GM23338 (cell line): ENCODE measurements around the gene DST. TPM values are rescaled to one million over a fixed set of nuclear protein-coding genes. Genes with fewer than 3 reads are reported as not detected.

ENCODE experiments used
- ATAC-seq: fragments of 200-7000 bp; cut with Tn5 transposase; 3 replicates; pipeline ENCODE4 v1.9.1; 2020
- DNase-seq: peaks from one replicate; pipeline ENCODE4 v3.0.0-alpha.2; 2015; ENCODE audit warnings: low spot score
- H2AFZ ChIP-seq: fragments of 200-600 bp; sonication (generic); 2 replicates; pipeline ENCODE4 v1.8.0; 2016; ENCODE audit warnings: antibody characterized with exemption, mild to moderate bottlenecking, moderate library complexity
- H3F3A ChIP-seq: fragments of 200-600 bp; sonication (generic); replicated peaks from 2 replicates; pipeline ENCODE4 v1.8.0; 2017; ENCODE audit warnings: antibody characterized with exemption, mixed run types, low read depth
- H3K27ac ChIP-seq: fragments of 200-600 bp; sonication (generic); 2 replicates; pipeline ENCODE4 v1.6.1; 2016; ENCODE audit warnings: low read depth
- H3K27me3 ChIP-seq: fragments of 200-600 bp; sonication (generic); 2 replicates; pipeline ENCODE4 v1.8.0; 2016; ENCODE audit warnings: mild to moderate bottlenecking, mixed run types, moderate library complexity; ENCODE audit not compliant: insufficient read depth
- H3K36me3 ChIP-seq: fragments of 200-600 bp; sonication (generic); 2 replicates; pipeline ENCODE4 v1.8.0; 2016; ENCODE audit warnings: mild to moderate bottlenecking; ENCODE audit not compliant: insufficient read depth
- H3K4me1 ChIP-seq: fragments of 200-600 bp; sonication (generic); 2 replicates; pipeline ENCODE4 v1.8.0; 2016; ENCODE audit warnings: mild to moderate bottlenecking, moderate library complexity; ENCODE audit not compliant: insufficient read depth
- H3K4me2 ChIP-seq: fragments of 200-600 bp; sonication (generic); 2 replicates; pipeline ENCODE4 v1.7.1; 2017; ENCODE audit warnings: mixed run types
- H3K4me3 ChIP-seq: fragments of 200-600 bp; sonication (generic); 2 replicates; pipeline ENCODE4 v1.6.1; 2016; ENCODE audit warnings: mixed run types
- H3K79me2 ChIP-seq: fragments of 200-600 bp; sonication (generic); replicated peaks from 2 replicates; pipeline ENCODE4 v1.8.0; 2017; ENCODE audit warnings: mild to moderate bottlenecking; ENCODE audit not compliant: insufficient read depth
- H3K9me2 ChIP-seq: fragments of 200-600 bp; sonication (generic); 2 replicates; pipeline ENCODE4 v1.8.0; 2017; ENCODE audit not compliant: insufficient read depth
- H4K20me1 ChIP-seq: fragments of 200-600 bp; sonication (generic); replicated peaks from 2 replicates; pipeline ENCODE4 v1.8.0; 2017; ENCODE audit warnings: mild to moderate bottlenecking; ENCODE audit not compliant: insufficient read depth
- H3K27ac Mint-ChIP-seq: 2 replicates; pipeline ENCODE4 v1.8.0; 2020; ENCODE audit warnings: inconsistent platforms, mild to moderate bottlenecking, moderate library complexity, mixed read lengths
- H3K27me3 Mint-ChIP-seq: 3 replicates; pipeline ENCODE4 v1.8.0; 2022; ENCODE audit warnings: low read depth, mild to moderate bottlenecking, moderate library complexity, mixed read lengths, inconsistent platforms; ENCODE audit not compliant: insufficient read depth, poor library complexity
- H3K36me3 Mint-ChIP-seq: 3 replicates; pipeline ENCODE4 v1.8.0; 2021; ENCODE audit warnings: low read depth, mild to moderate bottlenecking, inconsistent platforms, moderate library complexity, mixed read lengths
- H3K4me1 Mint-ChIP-seq: 3 replicates; pipeline ENCODE4 v1.8.0; 2020; ENCODE audit warnings: mild to moderate bottlenecking, inconsistent platforms, mixed read lengths
- H3K4me3 Mint-ChIP-seq: 3 replicates; pipeline ENCODE4 v1.8.0; 2021; ENCODE audit warnings: moderate library complexity, mild to moderate bottlenecking, inconsistent platforms, mixed read lengths
- H3K9me3 Mint-ChIP-seq: 3 replicates; pipeline ENCODE4 v1.8.0; 2020; ENCODE audit warnings: moderate library complexity, mild to moderate bottlenecking, inconsistent platforms, mixed read lengths
- CREB1 ChIP-seq: fragments of 250-450 bp; sonication (Bioruptor Pico); IDR thresholded peaks from 2 replicates; pipeline ENCODE4 v1.5.0; 2020; ENCODE audit warnings: low read depth, mild to moderate bottlenecking, moderate library complexity
- CTCF ChIP-seq, 2 experiments: fragments of 200-600 bp in 1 of 2; sonication (generic) in 1 of 2; conservative IDR thresholded peaks; 2 replicates each; pipeline versions ENCODE4 v1.5.1 to v1.6.1; 2016 to 2017; ENCODE audit warnings: antibody characterized with exemption in 2 of 2, low read depth in 2 of 2, mild to moderate bottlenecking in 2 of 2, moderate library complexity in 1 of 2
- ETS1 ChIP-seq: IDR thresholded peaks from 2 replicates; pipeline ENCODE4 v1.6.1; 2016; ENCODE audit warnings: antibody characterized with exemption
- EZH2 ChIP-seq: fragments of 200-600 bp; sonication (generic); IDR thresholded peaks from one replicate; pipeline ENCODE4 v1.8.0; 2017; ENCODE audit warnings: antibody characterized with exemption, mild to moderate bottlenecking, low read depth; ENCODE audit not compliant: unreplicated experiment
- EZH2phosphoT487 ChIP-seq: fragments of 200-600 bp; sonication (generic); IDR thresholded peaks from one replicate; pipeline ENCODE4 v1.8.1; 2018; ENCODE audit warnings: antibody characterized with exemption; ENCODE audit not compliant: unreplicated experiment
- JUNB ChIP-seq: IDR thresholded peaks from one replicate; pipeline ENCODE4 v1.6.1; 2016; ENCODE audit warnings: antibody characterized with exemption; ENCODE audit not compliant: unreplicated experiment
- NANOG ChIP-seq: IDR thresholded peaks from 2 replicates; pipeline ENCODE4 v1.6.1; 2016; ENCODE audit warnings: antibody characterized with exemption, borderline replicate concordance
- POLR2AphosphoS5 ChIP-seq: IDR thresholded peaks from 2 replicates; pipeline ENCODE4 v1.6.1; 2016; ENCODE audit warnings: antibody characterized with exemption, low read depth
- REST ChIP-seq: IDR thresholded peaks from one replicate; pipeline ENCODE4 v1.6.1; 2018; ENCODE audit warnings: antibody characterized with exemption; ENCODE audit not compliant: unreplicated experiment
- STAT1 ChIP-seq: IDR thresholded peaks from one replicate; pipeline ENCODE4 v1.6.1; 2016; ENCODE audit warnings: antibody characterized with exemption; ENCODE audit not compliant: unreplicated experiment
- ZNF114 ChIP-seq: fragments of 250-450 bp; sonication (Bioruptor Pico); IDR thresholded peaks from 2 replicates; pipeline ENCODE4 v1.5.0; 2020; ENCODE audit warnings: mild to moderate bottlenecking, moderate library complexity
- ZNF331 ChIP-seq: fragments of 250-450 bp; sonication (Bioruptor Pico); IDR thresholded peaks from 2 replicates; pipeline ENCODE4 v1.5.0; 2020; ENCODE audit warnings: low read depth, mild to moderate bottlenecking, moderate library complexity
- ZNF462 ChIP-seq: fragments of 250-450 bp; sonication (Bioruptor Pico); IDR thresholded peaks from 2 replicates; pipeline ENCODE4 v1.5.0; 2020; ENCODE audit warnings: mild to moderate bottlenecking, moderate library complexity
- polyA plus RNA-seq: library from polyadenylated mRNA; unstranded; fragments of >200 nt; fragmentation: Nextera tagmentation; extraction: Ambion mirVana; gene quantifications from 2 replicates; pipeline ENCODE4 v1.2.1, GENCODE V29; 2016
- total RNA-seq: library from RNA; depleted of rRNA; stranded (reverse); fragments of >200 nt; shearing (Covaris generic); gene quantifications from 2 replicates; pipeline ENCODE4 v1.2.3, GENCODE V29; 2014

DST gene
- total and polyA plus RNA-seq, 2 experiments from 2014 or later, result 88.7 to 188 TPM

- ATAC-seq, result no peak
- no peaks in the 10 kb centered on the region for H3K27me3 ChIP-seq
- H3K27ac Mint-ChIP-seq, result peak overlapping the region; percentile 71
Measured at GRCh38 chr6:56649782-56650181, 7.1 kb upstream of the DST start.

More at GRCh38 chr6:56649782-56650181, 7.1 kb upstream of the DST start:
- H3K4me1 ChIP-seq, result peaks cover 24% of the 10 kb centered on the region
- H3K9me3 Mint-ChIP-seq, result no peaks in the 10 kb centered on the region
- H3K4me3 ChIP-seq, result no peak overlapping the region
- H3K27ac ChIP-seq, result no peak overlapping the region
- H3K4me1 Mint-ChIP-seq, result peaks cover 34% of the 10 kb centered on the region
- peaks cover 30% of the 10 kb centered on the region for H3K36me3 Mint-ChIP-seq
- DNase-seq, result no peak
- no peak overlapping the region for H3K4me2 ChIP-seq
- no peaks in the 10 kb centered on the region for H3F3A ChIP-seq
- H3K36me3 ChIP-seq, result peaks cover 6% of the 10 kb centered on the region; the same call in 1 of the 2 replicates
- H3K27me3 Mint-ChIP-seq, result no peaks in the 10 kb centered on the region
- no peak overlapping the region for H3K4me3 Mint-ChIP-seq
- no peaks in the 10 kb centered on the region for H3K9me2 ChIP-seq
- TF ChIP-seq ETS1 (no peak), POLR2AphosphoS5 (no peak), NANOG (no peak), STAT1 (no peak), EZH2 (no peak), REST (no peak), ZNF114 (no peak), CREB1 (CRISPR knock-in tag) (no peak), ZNF462 (no peak), EZH2phosphoT487 (no peak), ZNF331 (no peak), JUNB (no peak), CTCF (conservative IDR thresholded peaks at IDR 0.05; ENCODE audit: low read depth in 2 of 2) (no peak)
- no peaks in the 10 kb centered on the region for H3K79me2 ChIP-seq
- H4K20me1 ChIP-seq, result 0 out of 2 replicates have a peak, but pooled peaks cover 8% of the 10 kb centered on the region
- H2AFZ ChIP-seq, result no peak overlapping the region
